NCI-H2196 treated with DMSO at 0.1 percent for 48 hours (cell line): ENCODE measurements around the gene ERC1.
"Not testable (repeated sequence)": the region's sequence is repeated elsewhere in the genome, so short reads cannot be mapped to it uniquely, and the experiment has no call there.

ENCODE experiments used
- DNase-seq: peaks from one replicate; lab custom pipeline; 2025; ENCODE audit not compliant: unreplicated experiment; lab: John Stamatoyannopoulos, UW

Gene ERC1

DNA sequence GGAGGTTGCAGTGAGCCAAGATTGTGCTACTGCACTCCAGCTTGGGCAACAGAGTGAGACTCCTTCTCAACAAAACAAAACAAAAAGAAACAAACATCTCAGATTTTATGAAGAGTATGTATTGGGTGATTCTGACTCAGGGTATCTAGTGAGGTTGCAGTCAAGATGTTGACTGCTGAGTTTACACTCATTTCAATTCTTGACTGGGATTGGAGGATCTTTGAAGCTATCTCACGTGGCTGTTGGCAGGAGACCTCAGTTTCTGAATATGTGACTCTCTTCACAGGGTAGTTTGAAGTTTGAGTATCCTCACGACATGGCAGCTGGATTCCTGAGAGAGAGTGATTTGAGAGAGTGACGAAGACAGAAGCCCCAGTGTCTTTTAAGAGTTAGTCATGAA lies 29.4 kb downstream of the ERC1 start:
- DNase-seq: no peak

DNA sequence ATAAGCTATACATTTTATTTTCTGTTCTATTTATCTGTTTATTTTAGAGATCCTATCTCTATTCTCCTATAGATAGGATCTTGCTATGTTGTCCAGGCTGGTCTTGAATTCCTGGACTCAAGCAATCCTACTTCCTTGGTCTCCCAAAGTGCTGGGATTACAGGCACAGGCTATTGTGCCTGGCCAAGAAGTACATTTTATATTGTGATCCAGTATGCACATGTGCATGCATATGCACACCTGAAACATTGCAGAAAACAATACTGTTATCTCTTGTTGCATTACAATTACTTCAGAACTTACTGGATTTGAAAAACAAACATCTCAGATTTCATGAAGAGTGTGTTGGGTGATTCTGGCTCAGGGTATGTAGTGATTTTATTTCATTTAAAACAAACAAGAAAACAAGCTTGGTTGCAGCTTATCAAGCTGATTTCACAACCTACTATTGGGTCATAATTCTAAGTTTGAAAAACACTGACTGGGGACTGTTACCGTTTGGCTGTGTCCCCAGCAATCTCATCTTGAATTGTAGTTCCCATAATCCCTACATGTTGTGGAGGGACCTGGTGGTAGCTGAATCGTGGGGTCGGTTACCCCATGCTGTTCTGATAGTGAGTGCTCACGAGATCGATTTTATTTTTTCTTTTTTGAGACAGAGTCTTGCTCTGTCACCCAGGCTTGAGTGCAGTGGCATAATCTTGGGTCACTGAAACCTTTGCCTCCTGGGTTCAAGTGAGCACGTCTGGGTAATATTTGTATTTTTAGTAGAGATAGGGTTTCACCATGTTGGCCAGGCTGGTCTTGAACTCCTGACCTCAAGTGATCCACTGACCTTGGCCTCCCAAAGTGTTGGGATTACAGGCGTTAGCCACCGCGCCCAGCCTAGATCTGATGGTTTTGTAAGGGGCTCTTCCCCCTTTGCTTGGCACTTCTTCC lies 31.3 kb downstream of the ERC1 start:
- DNase-seq: no peak

DNA sequence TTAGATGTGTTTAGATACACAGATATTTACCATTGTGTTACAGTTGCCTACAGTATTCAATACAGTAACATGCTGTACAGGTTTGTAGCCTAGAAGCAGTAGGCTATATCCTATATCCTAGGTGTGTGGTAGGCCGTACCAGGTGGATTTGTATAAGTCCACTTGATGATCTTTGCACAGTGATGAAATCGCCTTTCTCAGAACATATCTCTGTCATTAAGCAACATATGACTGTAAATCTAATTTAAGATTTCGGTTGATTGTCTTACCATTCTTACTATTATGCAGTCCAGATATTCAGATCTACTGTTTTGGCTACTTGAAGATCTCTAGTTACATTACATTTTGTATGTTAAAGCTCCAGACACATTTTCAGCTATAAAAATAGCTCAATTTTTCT lies 39.8 kb downstream of the ERC1 start:
- no peak for DNase-seq

DNA sequence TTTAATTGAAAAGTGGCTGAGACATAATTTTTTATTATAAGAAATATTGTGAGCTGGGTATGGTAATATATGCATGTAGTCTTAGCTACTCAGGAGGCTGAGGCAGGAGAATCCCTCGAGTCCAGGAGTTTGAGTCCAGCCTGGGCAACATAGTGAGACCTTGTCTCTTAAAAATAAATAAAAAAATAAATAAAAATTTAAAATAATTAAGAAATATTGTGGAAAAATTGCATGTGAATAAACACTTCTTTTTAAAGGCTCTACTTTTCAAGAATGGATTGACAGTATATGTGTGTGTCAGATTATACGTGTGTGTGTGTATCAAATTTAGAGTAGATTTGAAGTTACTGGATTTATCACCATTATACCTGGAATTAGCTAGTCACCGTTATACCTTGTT lies 43.2 kb downstream of the ERC1 start:
- no peak for DNase-seq

DNA sequence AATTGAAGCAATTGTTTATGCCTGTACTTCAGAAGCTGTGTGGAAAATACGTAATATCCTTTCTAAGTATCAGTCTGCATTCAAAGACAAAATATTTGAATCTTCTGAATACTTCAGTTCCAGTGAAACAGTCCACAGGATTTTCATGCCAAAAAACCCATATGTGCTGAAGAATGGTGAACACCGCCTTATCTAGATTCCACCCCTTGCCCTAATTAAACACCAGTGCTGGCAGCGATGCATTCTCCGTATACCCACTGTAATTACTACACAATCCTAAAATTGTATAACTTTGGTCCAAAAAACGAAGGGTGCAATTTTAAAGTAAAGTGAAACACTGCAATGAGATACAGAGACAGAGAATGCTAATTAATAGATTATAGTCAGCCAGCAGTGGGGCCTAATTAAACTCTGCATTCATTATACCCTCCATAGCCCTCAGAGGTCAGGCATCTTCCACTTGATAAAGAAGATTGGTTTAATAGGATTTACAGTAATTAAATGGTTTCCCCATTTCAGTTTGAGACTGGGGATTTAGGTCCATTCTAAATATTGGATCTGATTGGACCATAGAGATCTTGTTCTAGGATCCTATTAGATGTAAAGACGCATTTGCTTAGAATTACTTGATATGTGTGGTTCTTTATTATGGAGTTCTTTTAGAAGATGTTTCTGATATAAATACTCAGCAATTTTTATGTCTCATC lies 43.9 kb downstream of the ERC1 start:
- DNase-seq: no peak

DNA sequence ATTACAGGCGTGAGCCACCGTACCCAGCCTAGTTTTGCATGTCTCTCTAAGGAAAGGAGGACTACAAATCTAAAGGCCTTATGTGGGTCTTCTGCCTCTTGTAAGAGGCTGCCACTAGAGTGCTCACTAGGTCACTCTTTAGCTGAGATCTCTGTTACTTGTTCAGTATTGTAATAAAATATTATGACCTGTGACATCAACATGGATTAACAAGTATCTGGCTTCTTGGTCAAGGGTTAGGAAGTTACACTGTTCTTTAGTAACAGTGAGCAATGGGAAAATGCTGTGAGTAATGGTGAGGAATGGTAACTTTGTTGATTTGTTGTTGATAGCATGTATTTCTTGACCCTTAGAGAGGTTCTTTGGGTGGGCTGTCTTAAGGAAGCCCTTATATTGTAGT lies 50.5 kb downstream of the ERC1 start:
- DNase-seq: no peak

DNA sequence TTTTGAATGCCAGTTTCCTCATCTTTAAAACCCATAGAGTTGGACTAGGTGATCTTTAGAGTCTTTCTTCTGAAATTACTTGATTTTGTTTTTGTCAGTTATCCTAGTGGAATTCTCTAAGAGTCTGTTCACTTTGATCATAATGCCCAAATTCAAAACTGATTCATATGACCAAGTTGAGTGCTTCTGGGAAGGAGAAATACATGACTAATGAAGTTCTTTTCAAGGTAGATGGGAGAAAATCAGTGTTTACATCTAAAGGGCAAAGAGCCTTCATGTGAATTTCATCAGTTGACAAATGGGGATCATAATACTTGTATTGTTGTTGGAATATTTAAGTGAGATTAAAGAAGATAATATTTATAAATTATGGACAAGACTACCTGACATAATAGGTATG lies 53.2 kb downstream of the ERC1 start:
- DNase-seq: no peak

DNA sequence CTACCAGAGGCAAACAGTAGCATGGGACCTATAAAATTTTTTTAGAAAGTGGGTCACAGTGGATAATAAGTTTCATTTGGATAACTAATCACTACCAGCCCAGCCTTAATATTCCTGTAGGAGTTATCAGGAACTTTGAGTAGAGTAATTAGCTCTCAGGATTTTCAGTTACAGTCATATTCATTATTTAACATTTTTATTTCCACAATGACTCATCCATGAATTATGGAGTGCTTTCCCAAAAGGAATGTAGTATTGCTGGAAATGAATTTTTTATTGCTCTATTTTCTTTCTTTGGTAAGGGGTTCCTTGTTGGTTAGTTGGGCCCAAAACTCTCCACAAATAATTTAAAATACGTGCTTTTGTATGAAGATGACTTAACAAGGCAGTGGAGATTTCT lies 53.7 kb downstream of the ERC1 start:
- no peak for DNase-seq

GRCh38 chr12:1046727-1047126 lies 55.7 kb downstream of the ERC1 start:
- no peak for DNase-seq

- DNase-seq: no peak
Observed at GRCh38 chr12:1047898-1048660, 57.1 kb downstream of the ERC1 start.

DNA sequence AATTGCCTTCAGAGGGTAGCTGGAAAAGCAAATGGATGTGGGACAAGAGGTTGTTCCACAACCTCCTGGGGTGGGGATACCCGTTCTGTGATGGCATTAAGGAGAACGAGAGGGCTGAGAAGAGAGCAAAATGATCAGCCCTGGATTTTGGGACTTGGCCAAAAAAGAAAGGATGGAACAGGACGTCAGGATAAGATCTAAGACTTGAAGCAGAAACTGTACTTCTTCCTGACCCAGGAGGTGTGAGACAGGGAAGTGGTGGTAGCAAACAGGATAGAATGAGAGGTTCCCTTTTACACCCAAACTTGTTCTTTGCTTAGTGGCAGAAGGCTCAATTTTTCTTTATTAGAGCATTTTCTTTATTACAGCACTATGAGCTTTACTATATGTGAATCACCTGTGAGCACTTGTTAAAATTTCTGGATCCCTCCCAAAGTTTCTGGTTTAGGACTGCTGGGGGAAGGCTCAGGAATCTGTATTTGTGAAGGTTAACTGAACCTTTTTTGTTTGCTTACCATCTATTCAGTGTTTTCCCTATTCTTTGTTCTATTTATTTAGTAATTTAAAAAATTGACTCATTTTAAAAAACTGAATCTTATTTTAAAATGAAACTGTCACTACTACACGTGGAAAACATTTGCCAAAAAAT lies 59.2 kb downstream of the ERC1 start:
- no peak for DNase-seq

GRCh38 chr12:1051672-1052071 lies 60.6 kb downstream of the ERC1 start:
- DNase-seq: not testable (repeated sequence)

GRCh38 chr12:1053690-1054089 lies 62.7 kb downstream of the ERC1 start:
- DNase-seq: no peak

DNA sequence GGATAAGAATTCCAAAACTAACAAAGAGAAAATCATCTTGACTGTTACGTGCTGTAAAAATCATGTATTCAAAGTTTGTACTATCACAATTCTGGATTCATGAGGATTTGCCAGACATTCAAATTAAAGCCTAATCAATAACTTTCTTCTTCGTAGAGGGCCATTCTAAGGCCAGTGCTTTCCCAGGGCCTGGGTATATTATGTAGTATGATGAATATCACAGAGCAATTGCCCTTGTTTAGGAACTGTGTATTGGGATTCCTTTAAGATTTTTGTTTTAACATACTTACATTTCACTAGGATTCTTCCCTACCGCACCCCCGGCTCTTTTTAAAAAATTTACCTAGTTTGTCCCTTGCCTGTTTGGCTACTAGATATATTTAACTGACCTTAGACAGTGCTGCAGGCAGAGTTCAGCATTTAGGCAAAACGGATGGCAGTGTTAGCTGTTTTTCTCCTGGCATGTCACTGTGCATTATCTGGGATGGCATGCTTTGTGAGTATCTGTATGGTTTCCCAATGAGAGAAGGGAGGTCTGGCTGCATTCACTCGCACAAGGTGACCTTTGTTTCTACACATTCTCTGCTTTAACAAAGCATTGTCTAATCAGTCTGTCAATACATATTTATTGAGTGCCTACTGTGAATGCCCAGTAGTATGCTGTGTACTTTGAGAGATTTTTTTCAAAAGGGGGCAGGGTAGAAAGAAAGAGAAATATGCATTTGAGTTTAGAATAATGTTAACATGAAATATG lies 63.3 kb downstream of the ERC1 start:
- no peak for DNase-seq

- no peak for DNase-seq
Observed at GRCh38 chr12:1056390-1056789, 65.4 kb downstream of the ERC1 start.

- no peak for DNase-seq
Observed at GRCh38 chr12:1058423-1058822, 67.4 kb downstream of the ERC1 start.

- DNase-seq: no peak
Observed at GRCh38 chr12:1059162-1059561, 68.1 kb downstream of the ERC1 start.

DNA sequence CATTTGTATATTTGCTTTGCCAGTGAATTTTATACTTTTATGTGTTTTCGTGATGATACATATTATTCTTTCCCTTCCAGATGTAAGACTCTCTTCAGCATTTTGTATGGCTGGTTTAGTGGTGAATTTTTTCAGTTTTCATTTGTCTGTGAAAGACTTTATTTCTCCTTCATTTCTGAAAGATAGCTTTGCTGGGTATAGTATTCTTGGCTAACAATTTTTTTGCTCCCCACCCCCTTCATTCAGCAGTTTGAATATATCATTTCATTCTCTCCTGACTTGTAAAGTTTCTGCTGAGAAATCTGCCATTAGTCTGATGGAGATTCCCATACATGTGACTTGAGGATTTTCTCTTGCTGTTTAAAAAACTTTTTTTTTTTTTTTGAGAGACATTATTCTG lies 72.8 kb downstream of the ERC1 start:
- DNase-seq: no peak

DNA sequence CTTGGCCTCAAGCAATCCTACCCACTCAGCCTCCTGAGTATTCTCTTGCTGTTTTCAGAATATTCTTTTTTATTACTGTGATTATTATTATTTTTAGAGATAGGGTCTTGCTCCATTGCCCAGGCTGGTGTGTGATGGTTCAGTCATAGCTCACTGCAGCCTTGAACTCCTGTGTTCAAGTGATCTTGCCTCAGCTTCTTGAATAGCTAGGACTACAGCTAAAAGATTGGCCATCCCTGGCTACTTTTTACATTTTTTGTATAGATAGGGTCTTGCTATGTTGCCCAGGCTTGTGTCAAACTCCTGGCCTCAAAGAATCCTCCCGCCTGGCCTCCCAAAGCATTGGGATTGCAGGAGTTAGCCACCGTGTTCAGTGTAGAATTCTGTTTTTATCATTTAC lies 73.3 kb downstream of the ERC1 start:
- DNase-seq: no peak

- no peak for DNase-seq
Observed at GRCh38 chr12:1065629-1066028, 74.6 kb downstream of the ERC1 start.
